ENCODE data around the gene PIP5K1B.

PIP5K1B gene

GRCh38 chr9:68897577-68898145, 192.6 kb downstream of the PIP5K1B start:
- no peak for TF ChIP-seq CTCF (IDR thresholded peaks at IDR 0.05; ENCODE audit: low read depth, low read length, missing control alignments)
- DNase-seq (ENCODE audit: extremely low read depth, low read depth), result no peak
- no peak overlapping the region for H3K4me3 ChIP-seq (replicated peaks; ENCODE audit: low read depth, low read length)

- no peak for TF ChIP-seq CTCF (IDR thresholded peaks at IDR 0.05; ENCODE audit: low read depth, low read length, missing control alignments)
- H3K4me3 ChIP-seq (replicated peaks; ENCODE audit: low read depth, low read length), result no peak overlapping the region
- DNase-seq (ENCODE audit: extremely low read depth, low read depth), result no peak
Measured at GRCh38 chr9:68898781-68899439, 193.9 kb downstream of the PIP5K1B start.

GRCh38 chr9:68904454-68904853, 199.4 kb downstream of the PIP5K1B start:
- no peak for TF ChIP-seq CTCF (IDR thresholded peaks at IDR 0.05; ENCODE audit: low read depth, low read length, missing control alignments)
- DNase-seq (ENCODE audit: extremely low read depth, low read depth), result no peak
- no peak overlapping the region for H3K4me3 ChIP-seq (replicated peaks; ENCODE audit: low read depth, low read length)

- no peak for TF ChIP-seq CTCF (IDR thresholded peaks at IDR 0.05; ENCODE audit: low read depth, low read length, missing control alignments)
- H3K4me3 ChIP-seq (replicated peaks; ENCODE audit: low read depth, low read length), result no peak overlapping the region
- no peak for DNase-seq (ENCODE audit: extremely low read depth, low read depth)
Measured at GRCh38 chr9:68905129-68905528, 200.1 kb downstream of the PIP5K1B start.

GRCh38 chr9:68907910-68908309, 202.9 kb downstream of the PIP5K1B start:
- TF ChIP-seq CTCF (IDR thresholded peaks at IDR 0.05; ENCODE audit: low read depth, low read length, missing control alignments), result no peak
- no peak for DNase-seq (ENCODE audit: extremely low read depth, low read depth)
- no peak overlapping the region for H3K4me3 ChIP-seq (replicated peaks; ENCODE audit: low read depth, low read length)

- no peak for TF ChIP-seq CTCF (IDR thresholded peaks at IDR 0.05; ENCODE audit: low read depth, low read length, missing control alignments)
- H3K4me3 ChIP-seq (replicated peaks; ENCODE audit: low read depth, low read length), result no peak overlapping the region
- no peak for DNase-seq (ENCODE audit: extremely low read depth, low read depth)
Measured at GRCh38 chr9:68912561-68912960, 207.5 kb downstream of the PIP5K1B start.

Measured in HFF-Myc (cell line).